Left cardiac atrium (tissue), 4 donors: ENCODE measurements around the gene GAPDHS. TPM values are rescaled to one million over a fixed set of nuclear protein-coding genes. Genes with fewer than 3 reads are reported as not detected.
A peak's percentile ranks its signal among the peaks of the same experiment; 100 is the strongest.

Experiments used
- ATAC-seq, 2 donors: fragments of 200-7000 bp; cut with Tn5 transposase; one replicate each; pipeline ENCODE4 v1.9.1; 2020; ENCODE audit warnings: mild to moderate bottlenecking in 2 of 2, moderate library complexity in 2 of 2
- DNase-seq: peaks from one replicate; pipeline ENCODE4 v3.0.0-alpha.2; 2020
- intact Hi-C, 2 donors: fragments of 100-400 bp; cut with DNase I; formaldehyde crosslinking; loops; one replicate each; pipeline versions ENCODE4 v1.14.1 to v1.15.1; 2022 to 2023
- total RNA-seq, 2 donors: library from RNA; stranded (reverse); fragmentation: NEBNext Ultra II Directional; extraction: Animal tissue kit (Norgen Biotek cat#: 25700); gene quantifications; one replicate each; pipeline ENCODE4 v1.2.1, GENCODE V29; 2021
- donor health status: DM: no; HTN: yes; CAD: no.
- donor health status: DM: no; HTN: yes; CAD: no; lungs with severe emphysema.
- donor health status: DM: yes; HTN: yes; CAD: no.
- donor health status: Dilated cardiomyopathy.

Gene GAPDHS
- total RNA-seq, 2 donors from 2014 or later = not detected

GRCh38 chr19:35509018-35509652 is 24.1 kb upstream of the GAPDHS start:
- ATAC-seq (peak in 1 of 2 donors; percentile 86), DNase-seq (peak; percentile 43)
- intact Hi-C loops = no loop called here

- ATAC-seq (peak; percentile 85 to 87), DNase-seq (peak; percentile 76)
- intact Hi-C loops = no loop called here
Measured at GRCh38 chr19:35509861-35510625, 23.2 kb upstream of the GAPDHS start.

GRCh38 chr19:35510626-35510964 is 22.7 kb upstream of the GAPDHS start:
- intact Hi-C loops = no loop called here

GRCh38 chr19:35511337-35511736 is 21.9 kb upstream of the GAPDHS start:
- ATAC-seq (no peak), DNase-seq (no peak)
- intact Hi-C loops = no loop called here

More at GRCh38 chr19:35510626-35510964, 22.7 kb upstream of the GAPDHS start:
- ATAC-seq = no peak
- no peak for DNase-seq

GRCh38 chr19:35512831-35513627 is 20.2 kb upstream of the GAPDHS start:
- DNase-seq = no peak
- no peak for ATAC-seq
- intact Hi-C loops = no loop called here

- no peak for DNase-seq
- intact Hi-C loops = no loop called here
- no peak for ATAC-seq
Measured at GRCh38 chr19:35513628-35514281, 19.5 kb upstream of the GAPDHS start, which contains the start of gene DMKN. TSS of gene DMKN (minus strand) at chr19:35513649. CDS start at chr19:35513475, 174 bp downstream.

- intact Hi-C loops = no loop called here
- ATAC-seq = peak; percentile 23 to 32
Measured at GRCh38 chr19:35514282-35514809, 18.9 kb upstream of the GAPDHS start.

DNA sequence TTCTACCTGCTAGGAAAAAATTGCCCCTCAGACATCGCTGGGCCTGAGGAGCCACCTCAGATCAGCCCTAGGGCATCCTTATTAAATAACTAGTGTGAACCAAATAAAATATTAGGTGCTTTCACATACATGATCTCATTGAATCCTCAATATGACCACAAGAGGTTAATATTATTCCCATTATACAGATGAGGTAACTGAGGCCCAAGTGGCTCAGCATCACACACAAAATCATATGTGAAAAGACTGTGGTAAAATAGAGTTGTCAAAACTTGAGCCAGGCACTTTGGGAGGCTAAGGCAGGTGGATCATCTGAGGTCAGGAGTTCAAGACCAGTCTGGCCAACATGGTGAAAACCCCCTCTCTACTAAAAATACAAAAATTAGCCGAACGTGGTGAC is 16.9 kb upstream of the GAPDHS start:
- intact Hi-C loops = no loop called here
- DNase-seq = no peak
- ATAC-seq = no peak

More at GRCh38 chr19:35514282-35514809, 18.9 kb upstream of the GAPDHS start:
- no peak for DNase-seq

DNA sequence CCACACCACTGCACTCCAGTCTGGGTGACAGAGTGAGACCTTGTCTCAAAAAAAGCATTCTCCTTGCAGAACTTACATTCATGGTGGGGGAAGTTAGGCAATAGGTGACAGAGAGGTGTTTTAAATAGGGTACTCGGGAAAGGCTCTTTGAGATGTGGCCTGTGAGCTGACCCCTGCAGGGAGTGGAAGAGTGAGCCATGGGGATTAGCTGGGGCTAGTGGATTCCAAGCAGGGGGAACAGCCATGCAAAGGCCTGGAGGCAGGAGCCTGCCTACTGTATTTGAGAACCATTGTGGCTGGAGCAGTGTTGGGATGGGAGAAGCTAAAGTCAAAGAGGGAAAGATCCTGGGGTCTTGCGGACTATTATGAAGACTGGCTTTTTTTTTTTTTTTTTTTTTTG is 15.9 kb upstream of the GAPDHS start:
- DNase-seq = no peak
- ATAC-seq = no peak
- intact Hi-C loops = no loop called here

- intact Hi-C loops = no loop called here
- DNase-seq = no peak
Measured at GRCh38 chr19:35518313-35518712, 14.9 kb upstream of the GAPDHS start.

GRCh38 chr19:35519291-35519690 is 14.0 kb upstream of the GAPDHS start:
- no peak for DNase-seq
- intact Hi-C loops = no loop called here
- no peak for ATAC-seq

More at GRCh38 chr19:35518313-35518712, 14.9 kb upstream of the GAPDHS start:
- ATAC-seq = no peak

- ATAC-seq (no peak), DNase-seq (no peak)
- intact Hi-C loops = no loop called here
Measured at GRCh38 chr19:35521124-35521743, 12.0 kb upstream of the GAPDHS start.

- DNase-seq (no peak), ATAC-seq (no peak)
- intact Hi-C loops = no loop called here
Measured at GRCh38 chr19:35522745-35523327, 10.4 kb upstream of the GAPDHS start.

- no peak for DNase-seq
- no peak for ATAC-seq
- intact Hi-C loops = no loop called here
Measured at GRCh38 chr19:35524181-35524837, 8.9 kb upstream of the GAPDHS start.

- intact Hi-C loops = no loop called here
- ATAC-seq = no peak
- no peak for DNase-seq
Measured at GRCh38 chr19:35525873-35526272, 7.4 kb upstream of the GAPDHS start.

- DNase-seq = no peak
- peak in 1 of 2 donors; percentile 37 for ATAC-seq
- intact Hi-C loops = no loop called here
Measured at GRCh38 chr19:35528218-35529038, 4.8 kb upstream of the GAPDHS start, which contains the start of gene SBSN. TSS of gene SBSN (minus strand) at chr19:35528311. CDS start at chr19:35528281, 30 bp downstream.
